Endothelial cell of umbilical vein (primary cell): ENCODE data around the gene RIMBP2. TPM values are rescaled to one million over a fixed set of nuclear protein-coding genes. Genes with fewer than 3 reads are reported as not detected.

ENCODE experiments used
- BruUV-seq: library from RNA; stranded (reverse); fragments of 400-500 nt; replicated peaks from 2 replicates; lab custom pipeline; 2021; lab: Mats Ljungman, UMichigan
- CTCF ChIA-PET: fragments of 300-600, 350-600 bp; sonication (Branson Sonifier 250); formaldehyde crosslinking; loops from one replicate; lab custom pipeline; 2021; ENCODE audit warnings: antibody characterized with exemption, inconsistent platforms; lab: Charles Lee
- POLR2A ChIA-PET: fragments of 300-600, 350-600 bp; sonication (Branson Sonifier 250); formaldehyde crosslinking; loops from one replicate; lab custom pipeline; 2021; ENCODE audit warnings: antibody characterized with exemption, inconsistent platforms; lab: Charles Lee
- DNase-seq: peaks from one replicate; pipeline ENCODE4 v3.0.0-alpha.2; 2011; ENCODE audit warnings: low read depth, low spot score
- FAIRE-seq: peaks from 2 replicates; lab custom pipeline; 2011; peaks lifted over from hg19 to GRCh38; lab: Jason Lieb, UNC
- H2AFZ ChIP-seq: 2 replicates; pipeline ENCODE4 v1.6.0; 2012; ENCODE audit warnings: low read depth, low read length, control low read depth, inconsistent platforms
- H3K27ac ChIP-seq: 2 replicates; pipeline ENCODE4 v1.5.1; 2011; ENCODE audit warnings: low read depth, mild to moderate bottlenecking, control low read depth, low read length, moderate library complexity; ENCODE audit not compliant: insufficient read depth
- H3K27me3 ChIP-seq, 2 experiments: 2 replicates each; pipeline versions ENCODE4 v1.6.0 to v1.6.1; 2011; ENCODE audit warnings: low read length in 2 of 2, mixed read lengths in 1 of 2; ENCODE audit not compliant: control insufficient read depth in 2 of 2, insufficient read depth in 2 of 2
- H3K36me3 ChIP-seq, 2 experiments: 2 replicates in 1 of 2; 3 replicates in 1 of 2; pipeline ENCODE4 v1.5.1; 2011; ENCODE audit warnings: low read length in 2 of 2, mild to moderate bottlenecking in 1 of 2, moderate library complexity in 1 of 2; ENCODE audit not compliant: control insufficient read depth in 2 of 2, insufficient read depth in 2 of 2; ENCODE audit errors: extremely low read depth in 1 of 2
- H3K4me1 ChIP-seq: 3 replicates; pipeline ENCODE4 v1.5.1; 2011; ENCODE audit warnings: mild to moderate bottlenecking, low read length; ENCODE audit not compliant: control insufficient read depth, insufficient read depth; ENCODE audit errors: extremely low read depth
- H3K4me2 ChIP-seq: 2 replicates; pipeline ENCODE4 v1.6.1; 2011; ENCODE audit warnings: low read length, control low read depth, mixed read lengths; ENCODE audit not compliant: insufficient read depth
- H3K4me3 ChIP-seq, 3 experiments: fragments of 200-600 bp in 1 of 3; sonication (generic), shearing (Covaris generic) in 1 of 3; replicated peaks in 1 of 3; 2 replicates each; pipeline ENCODE4 v1.5.1; 2011 to 2016; ENCODE audit warnings: control low read depth in 3 of 3, low read length in 3 of 3, mild to moderate bottlenecking in 2 of 3, inconsistent platforms in 1 of 3, low read depth in 1 of 3, moderate library complexity in 1 of 3; ENCODE audit not compliant: insufficient read depth in 1 of 3
- H3K79me2 ChIP-seq: 2 replicates; pipeline ENCODE4 v1.6.0; 2012; ENCODE audit warnings: low read length, inconsistent platforms; ENCODE audit not compliant: control insufficient read depth, insufficient read depth
- H3K9ac ChIP-seq: replicated peaks from 2 replicates; pipeline ENCODE3; 2011; ENCODE audit warnings: low read length, control low read depth; ENCODE audit not compliant: insufficient read depth; ENCODE audit errors: extremely low read depth
- H3K9me1 ChIP-seq: replicated peaks from 3 replicates; pipeline ENCODE4 v1.6.0; 2011; ENCODE audit warnings: mild to moderate bottlenecking, low read length; ENCODE audit not compliant: control insufficient read depth, insufficient read depth; ENCODE audit errors: extremely low read depth
- H3K9me3 ChIP-seq: replicated peaks from 2 replicates; pipeline ENCODE4 v1.5.1; 2012; ENCODE audit warnings: low read length, inconsistent platforms; ENCODE audit not compliant: control insufficient read depth, insufficient read depth
- H4K20me1 ChIP-seq: replicated peaks from 2 replicates; pipeline ENCODE3; 2011; ENCODE audit warnings: mild to moderate bottlenecking, low read length; ENCODE audit not compliant: control insufficient read depth, insufficient read depth; ENCODE audit errors: extremely low read depth
- EZH2 ChIP-seq: IDR thresholded peaks from 2 replicates; pipeline ENCODE4 v1.6.1; 2012; ENCODE audit warnings: borderline replicate concordance, low read depth, mild to moderate bottlenecking, moderate library complexity, low read length, inconsistent platforms; ENCODE audit not compliant: severe bottlenecking
- FOS ChIP-seq: IDR thresholded peaks from 2 replicates; pipeline ENCODE4 v1.6.1; 2011; ENCODE audit warnings: mild to moderate bottlenecking, low read length, moderate library complexity, borderline replicate concordance; ENCODE audit not compliant: insufficient read depth
- GATA2 ChIP-seq: IDR thresholded peaks from 2 replicates; pipeline ENCODE4 v1.7.0; 2011; ENCODE audit warnings: low read depth, mild to moderate bottlenecking, moderate library complexity, mixed read lengths, low read length; ENCODE audit not compliant: insufficient read length, insufficient read depth
- JUN ChIP-seq: IDR thresholded peaks from 2 replicates; pipeline ENCODE4 v1.6.1; 2011; ENCODE audit warnings: borderline replicate concordance, low read depth; ENCODE audit not compliant: insufficient read length, insufficient read depth
- MYC ChIP-seq: IDR thresholded peaks from one replicate; pipeline ENCODE4 v1.6.1; 2011; ENCODE audit warnings: mild to moderate bottlenecking, low read depth, low read length
- POLR2A ChIP-seq: IDR thresholded peaks from 2 replicates; pipeline ENCODE4 v1.6.1; 2012; ENCODE audit warnings: low read depth, mild to moderate bottlenecking, control low read depth, low read length
- POLR2AphosphoS5 ChIP-seq: IDR thresholded peaks from 2 replicates; pipeline ENCODE4 v1.6.1; 2012; ENCODE audit warnings: low read depth, mild to moderate bottlenecking, control low read depth, low read length, moderate library complexity; ENCODE audit not compliant: insufficient read depth
- dilution Hi-C: fragments of 300-500 bp; cut with MboI; formaldehyde crosslinking; loops from one replicate; pipeline ENCODE4 v1.15.0; 2019; ENCODE audit warnings: low sequenced_read_pairs; ENCODE audit not compliant: extremely low pct_ligation_motif_present
- intact Hi-C: fragments of 100-400 bp; cut with micrococcal nuclease; formaldehyde crosslinking; loops from one replicate; pipeline ENCODE4 v1.10.0; 2022
- polyA plus RNA-seq, 4 experiments: library from polyadenylated mRNA; depleted of rRNA in 3 of 4; stranded (reverse) in 3 of 4; unstranded in 1 of 4; fragments of >200 nt; gene quantifications; 2 replicates each; pipeline versions ENCODE4 v1.2.1 to v1.2.3, GENCODE V29; 2011 to 2012; ENCODE audit warnings: missing spikeins in 1 of 4
- total RNA-seq: library from RNA; stranded (reverse); gene quantifications from 2 replicates; pipeline ENCODE4 v1.2.3, GENCODE V29; 2021
- TF ChIP-seq, protein P1 (sequence below): IDR thresholded peaks from 2 replicates; pipeline ENCODE4 v1.6.1; 2011; ENCODE audit not compliant: insufficient read depth, insufficient read length
- TF ChIP-seq, protein P2 (sequence below), 2 donors: IDR thresholded peaks; 1 replicate in 1 of 2; 2 replicates in 1 of 2; pipeline ENCODE4 v1.5.1; 2011; ENCODE audit warnings: low read length in 2 of 2, mild to moderate bottlenecking in 2 of 2, moderate library complexity in 2 of 2, control low read depth in 1 of 2, inconsistent platforms in 1 of 2, low read depth in 1 of 2; ENCODE audit not compliant: insufficient read depth in 1 of 2; ENCODE audit errors: extremely low read depth in 1 of 2

Gene RIMBP2
- total and polyA plus RNA-seq, 2 donors (not counting 3 experiments of a cell fraction or from before 2014, with no cell fraction given): 0.04 TPM; not detected in 1

DNA sequence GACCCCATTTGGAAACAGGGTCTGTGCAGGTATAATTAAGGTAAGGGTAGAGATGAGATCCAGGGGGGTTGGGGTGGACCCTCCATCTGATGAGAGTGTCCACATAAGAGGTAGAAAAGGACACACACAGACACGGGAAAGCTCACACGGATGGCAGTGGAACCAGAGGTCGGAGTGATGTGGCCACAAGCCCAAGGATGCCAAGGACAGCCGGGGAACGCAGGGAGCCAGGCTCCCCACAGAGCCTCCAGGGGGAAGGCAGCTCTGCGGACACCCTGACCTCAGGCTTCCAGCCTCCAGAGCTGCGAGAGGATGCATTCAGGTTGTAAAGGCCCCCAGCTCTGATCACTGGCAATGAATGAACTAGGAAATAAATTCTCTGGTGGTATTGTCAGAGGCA lies 33.0 kb downstream of the RIMBP2 start:
- Histone ChIP-seq H3K9me1 (no peaks in the 10 kb centered on the region), H3K9ac (no peak overlapping the region), H2AFZ (no peak overlapping the region), H3K4me2 (no peak overlapping the region), H3K4me3 (no peak overlapping the region), H4K20me1 (no peaks in the 10 kb centered on the region), H3K27ac (no peak overlapping the region), H3K79me2 (no peaks in the 10 kb centered on the region), H3K9me3 (peaks cover under 1% of the 10 kb centered on the region), H3K36me3 (no peaks in the 10 kb centered on the region), H3K27me3 (no peaks in the 10 kb centered on the region), H3K4me1 (no peaks in the 10 kb centered on the region)
- DNase-seq (no peak), FAIRE-seq (no peak)
- TF ChIP-seq EZH2 (no peak), JUN (no peak), POLR2A (no peak), POLR2AphosphoS5 (no peak), GATA2 (no peak), MYC (no peak), FOS (no peak)
- TF ChIP-seq, protein P1, sequence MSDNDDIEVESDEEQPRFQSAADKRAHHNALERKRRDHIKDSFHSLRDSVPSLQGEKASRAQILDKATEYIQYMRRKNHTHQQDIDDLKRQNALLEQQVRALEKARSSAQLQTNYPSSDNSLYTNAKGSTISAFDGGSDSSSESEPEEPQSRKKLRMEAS: no peak
- TF ChIP-seq, protein P2, sequence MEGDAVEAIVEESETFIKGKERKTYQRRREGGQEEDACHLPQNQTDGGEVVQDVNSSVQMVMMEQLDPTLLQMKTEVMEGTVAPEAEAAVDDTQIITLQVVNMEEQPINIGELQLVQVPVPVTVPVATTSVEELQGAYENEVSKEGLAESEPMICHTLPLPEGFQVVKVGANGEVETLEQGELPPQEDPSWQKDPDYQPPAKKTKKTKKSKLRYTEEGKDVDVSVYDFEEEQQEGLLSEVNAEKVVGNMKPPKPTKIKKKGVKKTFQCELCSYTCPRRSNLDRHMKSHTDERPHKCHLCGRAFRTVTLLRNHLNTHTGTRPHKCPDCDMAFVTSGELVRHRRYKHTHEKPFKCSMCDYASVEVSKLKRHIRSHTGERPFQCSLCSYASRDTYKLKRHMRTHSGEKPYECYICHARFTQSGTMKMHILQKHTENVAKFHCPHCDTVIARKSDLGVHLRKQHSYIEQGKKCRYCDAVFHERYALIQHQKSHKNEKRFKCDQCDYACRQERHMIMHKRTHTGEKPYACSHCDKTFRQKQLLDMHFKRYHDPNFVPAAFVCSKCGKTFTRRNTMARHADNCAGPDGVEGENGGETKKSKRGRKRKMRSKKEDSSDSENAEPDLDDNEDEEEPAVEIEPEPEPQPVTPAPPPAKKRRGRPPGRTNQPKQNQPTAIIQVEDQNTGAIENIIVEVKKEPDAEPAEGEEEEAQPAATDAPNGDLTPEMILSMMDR (IDR thresholded peaks at IDR 0.05; ENCODE audit: extremely low read depth in 1 of 2, insufficient read depth in 1 of 2, low read depth in 1 of 2, low read length in 2 of 2): no peak
- ChIA-PET CTCF (no interaction called here), POLR2A (no interaction called here)
- no TSS peak for BruUV-seq
- intact Hi-C loops (no loop called here), dilution Hi-C loops (no loop called here)
